PC-3 (cell line): Measurements from ENCODE around the gene KRTAP12-3.

Source experiments
- EZH2phosphoT487 ChIP-seq: fragments of 300-600 bp; sonication (generic); IDR thresholded peaks from 2 replicates; pipeline ENCODE4 v1.6.1; 2018; ENCODE audit warnings: mild to moderate bottlenecking, antibody characterized with exemption, low read length, borderline replicate concordance
- TF ChIP-seq, protein P1 (sequence below): fragments of 300-600 bp; sonication (generic); conservative IDR thresholded peaks from 2 replicates; pipeline ENCODE4 v1.5.1; 2017; ENCODE audit warnings: antibody characterized with exemption, low read depth, mild to moderate bottlenecking, low read length

DNA sequence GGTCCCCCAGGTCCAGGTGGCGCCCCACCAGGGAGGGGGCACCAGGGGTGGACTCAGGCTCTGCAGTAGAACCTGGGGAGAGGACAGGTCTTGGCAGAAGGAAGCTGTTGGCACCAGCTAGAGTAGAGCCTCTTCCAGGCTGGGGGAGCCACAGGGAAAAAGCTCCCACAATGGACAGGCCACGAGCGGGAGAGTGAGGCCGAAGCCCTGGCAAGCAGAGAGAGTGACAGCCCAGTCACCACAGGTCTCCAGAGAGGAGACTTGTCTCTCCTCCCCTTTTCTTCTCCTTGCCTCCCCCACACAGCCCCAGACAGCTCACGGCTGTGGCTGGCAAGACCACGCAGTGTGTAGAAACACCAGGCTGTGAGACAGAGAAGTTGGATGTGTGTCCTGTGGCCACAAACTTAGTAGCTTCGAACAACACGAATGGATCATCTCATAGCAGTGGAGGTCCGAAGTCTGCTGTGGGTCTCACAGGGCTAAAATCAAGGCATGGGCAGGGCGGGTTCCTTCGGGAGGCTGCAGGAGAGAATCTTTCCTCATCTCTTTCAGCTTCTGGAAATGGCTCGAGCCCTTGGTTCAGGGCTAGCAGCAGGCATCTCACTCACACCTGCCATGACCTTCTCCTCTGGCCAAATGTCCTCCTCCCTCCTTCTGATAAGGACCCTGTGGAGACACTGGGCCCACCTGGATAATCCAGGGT, 6.6 kb upstream of the KRTAP12-3 start:
- TF ChIP-seq, protein P1, sequence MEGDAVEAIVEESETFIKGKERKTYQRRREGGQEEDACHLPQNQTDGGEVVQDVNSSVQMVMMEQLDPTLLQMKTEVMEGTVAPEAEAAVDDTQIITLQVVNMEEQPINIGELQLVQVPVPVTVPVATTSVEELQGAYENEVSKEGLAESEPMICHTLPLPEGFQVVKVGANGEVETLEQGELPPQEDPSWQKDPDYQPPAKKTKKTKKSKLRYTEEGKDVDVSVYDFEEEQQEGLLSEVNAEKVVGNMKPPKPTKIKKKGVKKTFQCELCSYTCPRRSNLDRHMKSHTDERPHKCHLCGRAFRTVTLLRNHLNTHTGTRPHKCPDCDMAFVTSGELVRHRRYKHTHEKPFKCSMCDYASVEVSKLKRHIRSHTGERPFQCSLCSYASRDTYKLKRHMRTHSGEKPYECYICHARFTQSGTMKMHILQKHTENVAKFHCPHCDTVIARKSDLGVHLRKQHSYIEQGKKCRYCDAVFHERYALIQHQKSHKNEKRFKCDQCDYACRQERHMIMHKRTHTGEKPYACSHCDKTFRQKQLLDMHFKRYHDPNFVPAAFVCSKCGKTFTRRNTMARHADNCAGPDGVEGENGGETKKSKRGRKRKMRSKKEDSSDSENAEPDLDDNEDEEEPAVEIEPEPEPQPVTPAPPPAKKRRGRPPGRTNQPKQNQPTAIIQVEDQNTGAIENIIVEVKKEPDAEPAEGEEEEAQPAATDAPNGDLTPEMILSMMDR = no peak
- no peak for TF ChIP-seq EZH2phosphoT487
